ENCODE data around the gene RSPH9. TPM values are rescaled to one million over a fixed set of nuclear protein-coding genes. Genes with fewer than 3 reads are reported as not detected.

Gene RSPH9
- total and polyA plus RNA-seq, 2 experiments from 2014 or later = 0.10 to 0.39 TPM

GRCh38 chr6:43717822-43718221 is 73.0 kb downstream of the RSPH9 start (continued):
- TF ChIP-seq CTCF (conservative IDR thresholded peaks at IDR 0.05; ENCODE audit: low read depth in 2 of 2) = no peak
- no peak for TF ChIP-seq EZH2phosphoT487 (IDR thresholded peaks at IDR 0.05; ENCODE audit: unreplicated experiment)
- no peak for TF ChIP-seq ETS1 (IDR thresholded peaks at IDR 0.05)
- no peak for TF ChIP-seq JUNB (IDR thresholded peaks at IDR 0.05; ENCODE audit: unreplicated experiment)

- ATAC-seq = no peak
- TF ChIP-seq EZH2phosphoT487 (IDR thresholded peaks at IDR 0.05; ENCODE audit: unreplicated experiment) (no peak), JUNB (IDR thresholded peaks at IDR 0.05; ENCODE audit: unreplicated experiment) (no peak), ZNF114 (CRISPR knock-in tag; IDR thresholded peaks at IDR 0.05) (no peak), ETS1 (IDR thresholded peaks at IDR 0.05) (no peak), CTCF (conservative IDR thresholded peaks at IDR 0.05; ENCODE audit: low read depth in 2 of 2) (no peak), EZH2 (IDR thresholded peaks at IDR 0.05; ENCODE audit: low read depth, unreplicated experiment) (no peak), ZNF331 (CRISPR knock-in tag; IDR thresholded peaks at IDR 0.05; ENCODE audit: low read depth) (no peak), ZNF462 (CRISPR knock-in tag; IDR thresholded peaks at IDR 0.05) (no peak)
These were observed 73.7 kb downstream of the RSPH9 start for GRCh38 chr6:43718387-43719105.

More at GRCh38 chr6:43718387-43719105, 73.7 kb downstream of the RSPH9 start:
- Mint-ChIP-seq H3K4me3 (no peak overlapping the region), H3K27me3 (ENCODE audit: insufficient read depth, low read depth, poor library complexity) (peaks cover 7% of the 10 kb centered on the region), H3K27ac (no peak overlapping the region; the same call in 1 of the 2 replicates), H3K9me3 (no peaks in the 10 kb centered on the region), H3K36me3 (ENCODE audit: low read depth) (no peaks in the 10 kb centered on the region), H3K4me1 (peaks cover 9% of the 10 kb centered on the region)
- Histone ChIP-seq H3K4me2 (no peak overlapping the region), H3K27ac (ENCODE audit: low read depth) (no peak overlapping the region), H2AFZ (no peak overlapping the region), H3K27me3 (ENCODE audit: insufficient read depth) (no peaks in the 10 kb centered on the region), H3F3A (replicated peaks; ENCODE audit: low read depth) (no peaks in the 10 kb centered on the region), H3K4me1 (ENCODE audit: insufficient read depth) (no peaks in the 10 kb centered on the region), H3K9me2 (ENCODE audit: insufficient read depth) (no peaks in the 10 kb centered on the region), H3K79me2 (replicated peaks; ENCODE audit: insufficient read depth) (no peaks in the 10 kb centered on the region), H4K20me1 (replicated peaks; ENCODE audit: insufficient read depth) (no peaks in the 10 kb centered on the region), H3K36me3 (ENCODE audit: insufficient read depth) (no peaks in the 10 kb centered on the region), H3K4me3 (no peak overlapping the region)
- no peak for DNase-seq (ENCODE audit: low spot score)

Measured in GM23338 (cell line).